Calu3 (cell line): Measurements from ENCODE around the gene TMEM259. TPM values are rescaled to one million over a fixed set of nuclear protein-coding genes. Genes with fewer than 3 reads are reported as not detected.

Experiments used
- BruUV-seq: library from RNA; stranded (reverse); fragments of 400-500 nt; replicated peaks from 2 replicates; lab custom pipeline; 2021; lab: Mats Ljungman, UMichigan
- CTCF ChIA-PET: fragments of 300-600 bp; sonication (Branson Sonifier 250); formaldehyde crosslinking; loops from one replicate; lab custom pipeline; 2022; ENCODE audit warnings: antibody characterized with exemption; lab: Charles Lee
- DNase-seq: peaks from one replicate; pipeline ENCODE4 v3.0.0; 2022
- H3K27ac Mint-ChIP-seq: one replicate; pipeline ENCODE4 v1.8.0; 2022; ENCODE audit warnings: mixed read lengths; ENCODE audit not compliant: unreplicated experiment
- H3K27me3 Mint-ChIP-seq: one replicate; pipeline ENCODE4 v1.8.0; 2022; ENCODE audit warnings: mixed read lengths; ENCODE audit not compliant: unreplicated experiment
- H3K36me3 Mint-ChIP-seq: one replicate; pipeline ENCODE4 v1.8.0; 2022; ENCODE audit warnings: mild to moderate bottlenecking, moderate library complexity, mixed read lengths; ENCODE audit not compliant: insufficient read depth, unreplicated experiment
- H3K4me1 Mint-ChIP-seq: one replicate; pipeline ENCODE4 v1.8.0; 2022; ENCODE audit warnings: mild to moderate bottlenecking, low read depth, mixed read lengths; ENCODE audit not compliant: unreplicated experiment
- H3K4me3 Mint-ChIP-seq: one replicate; pipeline ENCODE4 v1.8.0; 2022; ENCODE audit warnings: mild to moderate bottlenecking, low read depth, moderate library complexity, mixed read lengths; ENCODE audit not compliant: unreplicated experiment
- H3K9me3 Mint-ChIP-seq: one replicate; pipeline ENCODE4 v1.8.0; 2022; ENCODE audit warnings: low read depth, mixed read lengths; ENCODE audit not compliant: unreplicated experiment
- intact Hi-C: fragments of 100-400 bp; cut with micrococcal nuclease; formaldehyde crosslinking; loops from one replicate; pipeline ENCODE4 v1.10.0; 2022; ENCODE audit not compliant: unreplicated experiment
- total RNA-seq: library from RNA; stranded (reverse); gene quantifications from 2 replicates; pipeline ENCODE4 v1.2.3, GENCODE V29; 2022
- TF ChIP-seq, protein P1 (sequence below): fragments of 200-600 bp; IDR thresholded peaks from one replicate; pipeline ENCODE4 v1.8.0; 2022; ENCODE audit warnings: antibody characterized with exemption; ENCODE audit not compliant: unreplicated experiment

TMEM259 gene
- total RNA-seq, 1 experiment from 2014 or later, result 129 TPM

DNA sequence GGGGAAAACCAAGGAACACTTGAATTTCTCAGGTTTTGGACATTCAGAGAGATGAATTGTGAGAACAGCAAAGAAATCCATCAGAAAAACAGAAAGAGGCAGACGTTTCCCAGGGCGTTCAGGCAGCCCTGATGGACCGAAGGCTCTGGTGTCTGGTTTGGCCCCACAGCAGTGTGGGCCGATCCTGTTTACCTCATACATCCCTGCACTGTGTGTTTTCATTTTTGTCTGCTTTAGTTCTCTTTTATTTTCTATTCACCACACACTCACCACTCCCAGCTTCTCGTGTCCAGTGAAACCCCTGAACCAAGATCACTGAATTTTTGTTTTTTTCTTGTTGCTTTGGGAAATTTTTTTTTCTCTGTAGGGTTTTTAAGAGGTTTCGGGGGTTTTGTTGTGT lies 48.6 kb downstream of the TMEM259 start:
- Mint-ChIP-seq H3K9me3 (no peaks in the 10 kb centered on the region), H3K4me1 (no peaks in the 10 kb centered on the region), H3K27me3 (no peaks in the 10 kb centered on the region), H3K4me3 (no peak overlapping the region), H3K27ac (no peak overlapping the region), H3K36me3 (no peaks in the 10 kb centered on the region)
- no peak for DNase-seq
- no TSS peak for BruUV-seq
- TF ChIP-seq, protein P1, sequence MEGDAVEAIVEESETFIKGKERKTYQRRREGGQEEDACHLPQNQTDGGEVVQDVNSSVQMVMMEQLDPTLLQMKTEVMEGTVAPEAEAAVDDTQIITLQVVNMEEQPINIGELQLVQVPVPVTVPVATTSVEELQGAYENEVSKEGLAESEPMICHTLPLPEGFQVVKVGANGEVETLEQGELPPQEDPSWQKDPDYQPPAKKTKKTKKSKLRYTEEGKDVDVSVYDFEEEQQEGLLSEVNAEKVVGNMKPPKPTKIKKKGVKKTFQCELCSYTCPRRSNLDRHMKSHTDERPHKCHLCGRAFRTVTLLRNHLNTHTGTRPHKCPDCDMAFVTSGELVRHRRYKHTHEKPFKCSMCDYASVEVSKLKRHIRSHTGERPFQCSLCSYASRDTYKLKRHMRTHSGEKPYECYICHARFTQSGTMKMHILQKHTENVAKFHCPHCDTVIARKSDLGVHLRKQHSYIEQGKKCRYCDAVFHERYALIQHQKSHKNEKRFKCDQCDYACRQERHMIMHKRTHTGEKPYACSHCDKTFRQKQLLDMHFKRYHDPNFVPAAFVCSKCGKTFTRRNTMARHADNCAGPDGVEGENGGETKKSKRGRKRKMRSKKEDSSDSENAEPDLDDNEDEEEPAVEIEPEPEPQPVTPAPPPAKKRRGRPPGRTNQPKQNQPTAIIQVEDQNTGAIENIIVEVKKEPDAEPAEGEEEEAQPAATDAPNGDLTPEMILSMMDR, result no peak
- intact Hi-C loops, result no loop called here
- CTCF ChIA-PET, result interaction anchor here (1.2 kb wide), 1 partner anchor 12 kb away, joined by 9 read pairs; the partner anchor contains the start of gene WDR18

DNA sequence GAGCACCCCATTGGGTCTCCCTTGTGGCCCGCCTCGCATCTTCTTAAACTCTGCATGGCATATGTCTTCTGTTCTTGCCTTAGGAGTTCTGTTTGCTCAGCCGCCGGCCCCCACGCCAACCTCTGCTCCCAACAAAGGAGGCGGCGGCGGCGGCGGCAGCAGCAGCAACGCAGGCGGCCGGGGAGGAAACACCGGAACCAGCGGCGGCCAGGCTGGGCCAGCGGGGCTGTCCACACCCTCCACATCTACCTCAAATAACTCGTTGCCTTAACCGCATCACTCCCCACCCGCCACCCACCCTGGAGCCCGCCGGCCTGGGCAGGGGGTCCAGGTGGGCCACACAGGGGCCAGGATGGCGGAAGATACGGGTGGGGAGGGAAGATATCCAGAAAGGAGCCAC lies 49.1 kb downstream of the TMEM259 start:
- BruUV-seq, result no TSS peak

DNA sequence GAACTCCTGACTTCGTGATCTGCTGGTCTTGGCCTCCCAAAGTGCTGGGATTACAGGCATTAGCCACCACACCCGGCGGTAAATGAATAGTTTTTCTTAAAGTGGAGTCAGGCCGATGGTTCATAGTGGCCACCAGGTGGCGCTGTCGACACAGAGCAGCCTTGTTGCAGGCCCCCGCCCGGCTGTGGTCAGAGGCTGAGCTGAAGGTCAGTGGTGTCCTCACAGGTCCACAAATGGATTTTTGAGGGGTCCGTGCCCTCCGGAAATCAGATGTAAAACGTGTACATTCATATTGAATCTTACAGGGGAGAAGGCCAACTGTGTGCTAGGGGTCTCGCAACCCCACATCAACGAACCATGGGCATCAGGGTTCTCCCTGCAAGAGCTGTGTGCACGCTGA lies 50.2 kb downstream of the TMEM259 start:
- CTCF ChIA-PET, result no interaction called here
- TF ChIP-seq, protein P1, result peak; percentile 79
- no peak overlapping the region for H3K27ac Mint-ChIP-seq
- no peaks in the 10 kb centered on the region for H3K36me3 Mint-ChIP-seq
- intact Hi-C loops, result no loop called here
- no peak overlapping the region for H3K4me3 Mint-ChIP-seq
- H3K27me3 Mint-ChIP-seq, result no peaks in the 10 kb centered on the region
- no peaks in the 10 kb centered on the region for H3K4me1 Mint-ChIP-seq
- DNase-seq, result no peak
- H3K9me3 Mint-ChIP-seq, result no peaks in the 10 kb centered on the region
- no TSS peak for BruUV-seq

More for the DNA sequence above, 49.1 kb downstream of the TMEM259 start:
- TF ChIP-seq, protein P1, result no peak
- no peak overlapping the region for H3K4me3 Mint-ChIP-seq
- H3K27me3 Mint-ChIP-seq, result no peaks in the 10 kb centered on the region
- H3K27ac Mint-ChIP-seq, result no peak overlapping the region
- intact Hi-C loops, result no loop called here
- no peak for DNase-seq
- H3K36me3 Mint-ChIP-seq, result no peaks in the 10 kb centered on the region
- H3K4me1 Mint-ChIP-seq, result no peaks in the 10 kb centered on the region
- CTCF ChIA-PET, result interaction anchor here (0.6 to 1.2 kb wide), 2 partner anchors 13 to 25 kb away, joined by 3 to 9 read pairs; partner anchors contain the start of gene WDR18
- H3K9me3 Mint-ChIP-seq, result no peaks in the 10 kb centered on the region

DNA sequence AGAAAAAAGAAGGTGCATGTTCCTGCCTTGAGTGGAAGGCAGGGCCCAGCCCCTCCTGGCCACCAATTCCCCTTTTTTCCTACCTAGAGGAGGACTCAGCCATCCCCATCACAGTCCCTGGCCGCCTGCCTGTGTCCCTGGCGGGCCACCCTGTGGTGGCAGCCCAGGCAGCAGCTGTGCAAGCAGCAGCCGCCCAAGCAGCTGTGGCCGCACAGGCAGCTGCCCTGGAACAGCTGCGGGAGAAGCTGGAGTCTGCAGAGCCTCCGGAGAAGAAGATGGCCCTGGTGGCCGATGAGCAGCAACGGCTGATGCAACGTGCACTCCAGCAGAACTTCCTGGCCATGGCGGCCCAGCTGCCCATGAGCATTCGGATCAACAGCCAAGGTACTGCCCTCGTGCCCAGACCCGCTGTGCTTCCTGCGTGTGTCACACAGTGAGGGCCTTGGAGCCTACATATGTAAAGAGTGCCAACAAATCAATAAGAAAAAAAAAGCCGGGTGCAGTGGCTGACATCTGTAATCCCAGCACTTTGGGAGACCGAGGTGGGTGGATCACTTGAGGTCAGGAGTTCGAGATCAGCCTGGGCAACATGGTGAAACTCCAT lies 54.3 kb downstream of the TMEM259 start:
- CTCF ChIA-PET, result interaction anchor here (0.7 kb wide), 1 partner anchor 198 kb away, joined by 3 read pairs; no protein-coding TSS in a partner anchor
- no peak for DNase-seq

More for the DNA sequence above, 54.3 kb downstream of the TMEM259 start:
- Mint-ChIP-seq H3K27ac (no peak overlapping the region), H3K36me3 (no peaks in the 10 kb centered on the region), H3K9me3 (no peaks in the 10 kb centered on the region), H3K4me1 (peaks cover 8% of the 10 kb centered on the region), H3K27me3 (peaks cover 28% of the 10 kb centered on the region), H3K4me3 (no peak overlapping the region)
- TF ChIP-seq, protein P1, result no peak
- BruUV-seq, result no TSS peak
- intact Hi-C loops, result no loop called here
